ENCODE results near the gene DPM3.
"Not testable (repeated sequence)": the region's sequence is repeated elsewhere in the genome, so short reads cannot be mapped to it uniquely, and the experiment has no call there.

Gene DPM3

DNA sequence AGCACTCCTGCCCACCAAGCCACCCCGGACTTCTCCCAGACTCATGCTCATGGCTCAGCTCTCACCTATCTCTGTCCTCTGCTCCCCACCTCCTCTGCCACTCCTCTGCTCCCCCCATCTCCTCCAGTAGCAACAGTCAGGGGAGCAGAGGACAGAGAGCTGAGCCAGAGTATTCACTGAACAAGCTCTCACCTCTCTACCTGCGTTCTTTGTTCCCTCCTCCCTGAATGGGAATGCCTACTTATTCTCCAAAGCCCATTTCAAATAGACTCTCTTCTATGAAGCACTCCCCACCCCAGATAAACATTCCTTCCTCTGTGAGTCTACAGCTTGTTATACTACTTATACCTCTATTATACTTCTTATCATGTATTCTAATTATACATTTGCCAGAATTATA, 19.1 kb downstream of the DPM3 start:
- no peaks in the 10 kb centered on the region for H3K9me3 ChIP-seq (ENCODE audit: low read length)
- peaks cover 51% of the 10 kb centered on the region for H3K27me3 ChIP-seq (ENCODE audit: insufficient read depth, low read length)
- H2AFZ ChIP-seq (ENCODE audit: low read depth, low read length): no peak overlapping the region
- H3K4me1 ChIP-seq (ENCODE audit: insufficient read depth, low read length): no peaks in the 10 kb centered on the region
- no peaks in the 10 kb centered on the region for H3K36me3 ChIP-seq (ENCODE audit: insufficient read depth, low read length)
- H3K4me3 ChIP-seq (ENCODE audit: low read length): no peak overlapping the region

GRCh38 chr1:155120253-155120652, 20.1 kb downstream of the DPM3 start:
- Histone ChIP-seq H3K9me3 (ENCODE audit: low read length) (no peaks in the 10 kb centered on the region), H2AFZ (ENCODE audit: low read depth, low read length) (no peak overlapping the region), H3K27me3 (ENCODE audit: insufficient read depth, low read length) (peaks cover 49% of the 10 kb centered on the region), H3K36me3 (ENCODE audit: insufficient read depth, low read length) (no peaks in the 10 kb centered on the region), H3K4me3 (ENCODE audit: low read length) (no peak overlapping the region), H3K4me1 (ENCODE audit: insufficient read depth, low read length) (no peaks in the 10 kb centered on the region)

DNA sequence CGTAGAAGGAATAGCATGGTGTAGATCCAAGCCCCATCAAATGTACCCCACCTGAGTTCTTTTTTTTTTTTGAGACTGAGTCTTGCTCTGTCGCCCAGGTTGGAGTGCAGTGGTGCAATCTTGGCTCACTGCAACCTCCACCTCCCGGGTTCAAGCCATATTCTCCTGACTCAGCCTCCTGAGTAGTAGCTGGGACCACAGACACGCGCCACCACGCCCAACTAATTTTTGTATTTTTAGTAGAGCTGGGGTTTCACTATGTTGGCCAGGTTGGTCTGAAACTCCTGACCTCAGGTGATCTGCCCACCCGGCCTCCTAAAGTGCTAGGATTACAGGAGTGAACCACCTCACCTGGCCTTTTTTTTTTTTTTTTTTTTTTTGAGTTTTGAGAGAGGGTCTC, 22.2 kb downstream of the DPM3 start:
- H3K36me3 ChIP-seq (ENCODE audit: insufficient read depth, low read length); H3K4me1 ChIP-seq (ENCODE audit: insufficient read depth, low read length); H3K9me3 ChIP-seq (ENCODE audit: low read length); H3K4me3 ChIP-seq (ENCODE audit: low read length); H2AFZ ChIP-seq (ENCODE audit: low read depth, low read length): not testable (repeated sequence)
- H3K27me3 ChIP-seq (ENCODE audit: insufficient read depth, low read length): peaks cover 40% of the 10 kb centered on the region

GRCh38 chr1:155117610-155118009, 22.7 kb downstream of the DPM3 start:
- H3K27me3 ChIP-seq (ENCODE audit: insufficient read depth, low read length): peaks cover 38% of the 10 kb centered on the region
- no peak overlapping the region for H2AFZ ChIP-seq (ENCODE audit: low read depth, low read length)
- H3K36me3 ChIP-seq (ENCODE audit: insufficient read depth, low read length): no peaks in the 10 kb centered on the region
- H3K4me1 ChIP-seq (ENCODE audit: insufficient read depth, low read length): no peaks in the 10 kb centered on the region
- H3K4me3 ChIP-seq (ENCODE audit: low read length): no peak overlapping the region
- H3K9me3 ChIP-seq (ENCODE audit: low read length): no peaks in the 10 kb centered on the region

GRCh38 chr1:155116113-155116764, 24.1 kb downstream of the DPM3 start:
- no peaks in the 10 kb centered on the region for H3K9me3 ChIP-seq (ENCODE audit: low read length)
- no peaks in the 10 kb centered on the region for H3K36me3 ChIP-seq (ENCODE audit: insufficient read depth, low read length)
- H3K4me3 ChIP-seq (ENCODE audit: low read length): no peak overlapping the region
- no peak overlapping the region for H2AFZ ChIP-seq (ENCODE audit: low read depth, low read length)
- no peaks in the 10 kb centered on the region for H3K4me1 ChIP-seq (ENCODE audit: insufficient read depth, low read length)
- H3K27me3 ChIP-seq (ENCODE audit: insufficient read depth, low read length): peaks cover 35% of the 10 kb centered on the region

DNA sequence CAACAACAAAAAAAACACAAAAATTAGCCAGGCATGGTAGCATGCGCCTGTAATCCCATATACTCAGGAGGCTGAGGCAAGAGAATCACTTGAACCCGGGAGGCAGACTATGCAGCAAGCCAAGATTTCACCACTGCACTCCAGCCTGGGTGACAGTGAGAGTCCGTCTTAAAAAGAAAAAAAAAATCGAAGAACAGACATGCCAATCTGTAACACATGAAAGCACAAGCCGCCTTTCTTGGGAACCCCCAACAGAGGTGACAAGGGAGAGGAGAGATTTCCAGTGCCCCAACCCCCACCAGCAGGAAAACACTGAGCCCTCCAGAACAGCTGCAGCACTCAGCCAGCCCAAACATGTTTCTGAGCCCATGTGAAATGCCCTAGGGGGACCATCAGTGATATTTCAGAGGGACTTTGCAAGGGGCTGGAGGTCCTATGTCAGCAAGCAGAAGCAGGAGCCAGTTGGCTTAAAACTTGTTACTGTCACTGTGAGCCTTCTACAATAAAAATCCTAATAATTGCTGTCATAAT, 26.8 kb downstream of the DPM3 start:
- Histone ChIP-seq H3K36me3 (ENCODE audit: insufficient read depth, low read length) (no peaks in the 10 kb centered on the region), H2AFZ (ENCODE audit: low read depth, low read length) (no peak overlapping the region), H3K27me3 (ENCODE audit: insufficient read depth, low read length) (peaks cover 31% of the 10 kb centered on the region), H3K9me3 (ENCODE audit: low read length) (no peaks in the 10 kb centered on the region), H3K4me1 (ENCODE audit: insufficient read depth, low read length) (peaks cover 7% of the 10 kb centered on the region), H3K4me3 (ENCODE audit: low read length) (no peak overlapping the region)

DNA sequence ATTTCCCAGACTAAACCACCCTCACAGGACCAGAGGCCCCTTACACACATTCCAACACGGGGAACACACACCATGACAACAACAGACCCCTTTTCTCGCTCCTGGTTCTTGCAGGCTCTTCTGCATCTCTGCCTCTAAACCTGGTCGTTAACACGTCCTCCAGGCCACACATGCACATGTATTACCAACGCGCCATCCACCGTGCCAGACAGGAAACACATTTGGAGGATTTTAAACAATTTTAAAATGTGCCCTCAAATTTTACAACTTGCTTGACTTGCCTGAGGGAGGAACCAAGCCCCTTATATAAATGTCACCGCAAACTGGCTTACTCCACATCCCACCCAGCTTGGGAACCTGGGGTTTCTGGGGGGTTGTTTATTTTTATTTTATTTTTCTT, 29.5 kb downstream of the DPM3 start:
- Histone ChIP-seq H3K4me1 (ENCODE audit: insufficient read depth, low read length) (peaks cover 7% of the 10 kb centered on the region), H3K9me3 (ENCODE audit: low read length) (no peaks in the 10 kb centered on the region), H3K36me3 (ENCODE audit: insufficient read depth, low read length) (no peaks in the 10 kb centered on the region), H3K27me3 (ENCODE audit: insufficient read depth, low read length) (peaks cover 37% of the 10 kb centered on the region), H2AFZ (ENCODE audit: low read depth, low read length) (no peak overlapping the region), H3K4me3 (ENCODE audit: low read length) (no peak overlapping the region)

- Histone ChIP-seq H3K9me3 (ENCODE audit: low read length) (no peaks in the 10 kb centered on the region), H3K4me1 (ENCODE audit: insufficient read depth, low read length) (peaks cover 7% of the 10 kb centered on the region), H3K36me3 (ENCODE audit: insufficient read depth, low read length) (no peaks in the 10 kb centered on the region), H2AFZ (ENCODE audit: low read depth, low read length) (no peak overlapping the region), H3K4me3 (ENCODE audit: low read length) (no peak overlapping the region), H3K27me3 (ENCODE audit: insufficient read depth, low read length) (peaks cover 35% of the 10 kb centered on the region)
Measured at GRCh38 chr1:155110381-155110780, 29.9 kb downstream of the DPM3 start.

DNA sequence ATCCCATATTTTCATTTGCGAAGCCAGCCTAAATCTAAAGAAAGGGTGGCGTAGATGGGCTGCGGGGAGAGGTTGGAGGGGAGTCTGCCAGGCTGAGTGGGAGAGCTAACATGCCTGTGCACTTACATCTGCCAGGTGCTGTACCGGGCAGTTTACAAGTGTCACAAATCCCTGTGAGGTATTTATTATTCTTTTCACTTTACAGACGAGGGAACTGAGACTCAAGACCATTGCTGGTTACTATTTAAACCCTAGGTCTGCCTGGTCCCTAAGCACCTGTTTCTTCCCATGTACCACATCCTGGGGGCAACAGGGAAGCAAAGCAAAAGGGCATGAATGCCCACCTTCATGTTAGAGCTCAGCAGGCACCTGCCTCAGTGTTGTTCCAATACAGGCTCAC, 32.0 kb downstream of the DPM3 start:
- Histone ChIP-seq H2AFZ (ENCODE audit: low read depth, low read length) (no peak overlapping the region), H3K9me3 (ENCODE audit: low read length) (no peaks in the 10 kb centered on the region), H3K4me3 (ENCODE audit: low read length) (no peak overlapping the region), H3K4me1 (ENCODE audit: insufficient read depth, low read length) (peaks cover 7% of the 10 kb centered on the region), H3K27me3 (ENCODE audit: insufficient read depth, low read length) (peaks cover 28% of the 10 kb centered on the region), H3K36me3 (ENCODE audit: insufficient read depth, low read length) (no peaks in the 10 kb centered on the region)

- no peak overlapping the region for H2AFZ ChIP-seq (ENCODE audit: low read depth, low read length)
- no peaks in the 10 kb centered on the region for H3K36me3 ChIP-seq (ENCODE audit: insufficient read depth, low read length)
- H3K4me1 ChIP-seq (ENCODE audit: insufficient read depth, low read length): peaks cover 7% of the 10 kb centered on the region
- H3K4me3 ChIP-seq (ENCODE audit: low read length): no peak overlapping the region
- no peaks in the 10 kb centered on the region for H3K9me3 ChIP-seq (ENCODE audit: low read length)
- H3K27me3 ChIP-seq (ENCODE audit: insufficient read depth, low read length): peaks cover 28% of the 10 kb centered on the region
Measured at GRCh38 chr1:155107309-155108264, 32.7 kb downstream of the DPM3 start.

DNA sequence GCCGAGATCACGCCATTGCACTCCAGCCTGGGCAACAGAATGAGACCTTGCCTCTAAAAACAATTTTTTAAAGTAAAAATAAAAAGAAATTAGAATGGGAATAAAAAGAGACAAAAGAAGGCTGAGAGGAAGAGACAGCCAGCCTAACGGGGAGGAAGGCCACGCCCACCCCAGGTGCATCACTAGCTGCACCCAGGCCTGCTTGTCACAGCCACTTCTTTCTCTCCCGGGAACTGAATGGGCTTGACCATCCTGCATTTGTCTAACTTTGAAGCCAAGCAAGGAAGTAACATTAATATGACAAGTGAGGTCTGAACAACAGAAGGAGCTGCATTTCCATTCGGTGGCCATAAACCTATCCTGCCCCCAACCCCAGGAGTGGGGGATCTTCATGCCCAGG, 33.5 kb downstream of the DPM3 start:
- H3K27me3 ChIP-seq (ENCODE audit: insufficient read depth, low read length): peaks cover 26% of the 10 kb centered on the region
- no peak overlapping the region for H2AFZ ChIP-seq (ENCODE audit: low read depth, low read length)
- H3K9me3 ChIP-seq (ENCODE audit: low read length): no peaks in the 10 kb centered on the region
- no peak overlapping the region for H3K4me3 ChIP-seq (ENCODE audit: low read length)
- peaks cover 7% of the 10 kb centered on the region for H3K4me1 ChIP-seq (ENCODE audit: insufficient read depth, low read length)
- H3K36me3 ChIP-seq (ENCODE audit: insufficient read depth, low read length): no peaks in the 10 kb centered on the region

DNA sequence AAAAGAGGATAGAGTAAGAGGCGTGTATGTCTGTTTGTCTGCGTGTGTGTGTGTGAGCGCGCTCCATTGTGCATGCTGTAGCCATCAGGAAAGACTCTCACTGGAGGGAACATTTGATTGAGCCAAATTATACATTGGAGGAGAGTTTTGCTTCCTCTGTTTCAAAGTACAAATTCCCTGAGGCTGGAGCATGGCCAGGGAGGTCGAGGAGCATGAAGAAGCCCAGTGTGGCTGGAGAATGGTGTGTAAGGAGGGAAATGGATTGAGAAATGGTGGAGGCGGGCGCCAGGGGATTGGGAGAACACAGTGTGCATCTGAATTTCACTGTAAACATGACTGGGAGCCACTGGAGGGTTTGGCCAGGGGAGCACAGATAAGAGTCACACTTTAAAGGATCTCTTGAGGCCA, 34.7 kb downstream of the DPM3 start:
- Histone ChIP-seq H3K27me3 (ENCODE audit: insufficient read depth, low read length) (peaks cover 26% of the 10 kb centered on the region), H3K4me3 (ENCODE audit: low read length) (no peak overlapping the region), H3K9me3 (ENCODE audit: low read length) (no peaks in the 10 kb centered on the region), H3K36me3 (ENCODE audit: insufficient read depth, low read length) (no peaks in the 10 kb centered on the region), H2AFZ (ENCODE audit: low read depth, low read length) (no peak overlapping the region), H3K4me1 (ENCODE audit: insufficient read depth, low read length) (peaks cover 3% of the 10 kb centered on the region)

All from neuron (in vitro differentiated cells).